ENCODE data around the gene CDH24.

DNA sequence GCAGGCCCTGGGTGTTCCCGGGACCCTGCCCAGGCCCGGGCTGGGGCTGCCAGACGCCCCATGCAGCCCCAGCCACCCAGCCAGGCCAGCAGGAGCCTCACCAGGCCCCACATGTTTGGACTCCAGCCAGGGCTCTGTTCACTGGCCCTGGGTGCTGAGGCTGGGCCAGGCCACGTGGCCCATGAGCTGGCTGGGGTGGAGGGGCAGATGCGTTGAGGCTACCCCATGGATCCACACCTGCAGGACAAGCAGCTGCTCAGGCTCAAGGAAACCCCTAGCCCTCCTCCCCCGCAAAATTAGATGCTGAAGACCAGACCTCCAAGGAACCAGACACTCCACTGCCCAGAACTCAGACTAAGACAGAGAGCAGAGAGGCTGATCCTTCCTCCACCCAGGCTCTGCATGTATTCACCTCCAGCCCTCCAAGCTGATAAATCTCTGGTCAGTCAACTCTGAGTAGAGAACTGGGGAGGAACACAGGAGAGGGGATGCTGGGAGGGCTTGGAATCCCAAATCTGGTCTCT lies 1.6 kb downstream of the CDH24 start:
- TF ChIP-seq CTCF (IDR thresholded peaks at IDR 0.05) (no peak), EZH2phosphoT487 (IDR thresholded peaks at IDR 0.05) (no peak)
